ENCODE results near the gene CALCOCO1. TPM values are rescaled to one million over a fixed set of nuclear protein-coding genes. Genes with fewer than 3 reads are reported as not detected.

Gene CALCOCO1
- polyA plus RNA-seq, 1 donor from 2014 or later, result 169 TPM

GRCh38 chr12:53737093-53737808 lies 10.0 kb upstream of the CALCOCO1 start:
- Histone ChIP-seq H3K9ac (ENCODE audit: low read length) (peak overlapping the region; percentile 88), H3K36me3 (ENCODE audit: insufficient read depth, low read length) (no peaks in the 10 kb centered on the region), H3K27ac (ENCODE audit: low read length) (peak overlapping the region; percentile 99), H3K9me3 (ENCODE audit: low read length) (no peaks in the 10 kb centered on the region), H2AFZ (ENCODE audit: low read depth, low read length) (no peak overlapping the region), H3K4me3 (ENCODE audit: low read length) (peak overlapping the region; percentile 62), H3K9me2 (ENCODE audit: insufficient read depth, low read length) (no peaks in the 10 kb centered on the region), H3K79me2 (replicated peaks; ENCODE audit: insufficient read depth, low read length) (no peaks in the 10 kb centered on the region), H3F3A (ENCODE audit: insufficient read depth, low read length, poor library complexity, severe bottlenecking) (peaks cover 17% of the 10 kb centered on the region), H3K27me3 (ENCODE audit: insufficient read depth, low read depth, low read length) (no peaks in the 10 kb centered on the region), H4K20me1 (ENCODE audit: insufficient read depth) (no peaks in the 10 kb centered on the region), H3K4me2 (ENCODE audit: low read length) (peak overlapping the region; percentile 53)
- no peak for TF ChIP-seq EP300 (conservative IDR thresholded peaks at IDR 0.05; ENCODE audit: poor library complexity, severe bottlenecking)
- peak; percentile 38 for TF ChIP-seq POLR2AphosphoS5 (IDR thresholded peaks at IDR 0.05)
- TF ChIP-seq REST (IDR thresholded peaks at IDR 0.05; ENCODE audit: borderline replicate concordance), result peak; percentile 64
- TF ChIP-seq TAF1 (IDR thresholded peaks at IDR 0.05; ENCODE audit: low read depth), result peak; percentile 36
- no peak for TF ChIP-seq SMC3 (conservative IDR thresholded peaks at IDR 0.05; ENCODE audit: poor library complexity)

- Histone ChIP-seq H3K36me3 (ENCODE audit: insufficient read depth, low read length) (no peaks in the 10 kb centered on the region), H3K4me3 (ENCODE audit: low read length) (peak overlapping the region; percentile 62), H3K9me3 (ENCODE audit: low read length) (no peaks in the 10 kb centered on the region), H3K9ac (ENCODE audit: low read length) (peak overlapping the region; percentile 88), H4K20me1 (ENCODE audit: insufficient read depth) (no peaks in the 10 kb centered on the region), H3F3A (ENCODE audit: insufficient read depth, low read length, poor library complexity, severe bottlenecking) (peaks cover 17% of the 10 kb centered on the region), H3K4me2 (ENCODE audit: low read length) (no peak overlapping the region), H3K9me2 (ENCODE audit: insufficient read depth, low read length) (no peaks in the 10 kb centered on the region), H3K27me3 (ENCODE audit: insufficient read depth, low read depth, low read length) (no peaks in the 10 kb centered on the region), H2AFZ (ENCODE audit: low read depth, low read length) (no peak overlapping the region), H3K79me2 (replicated peaks; ENCODE audit: insufficient read depth, low read length) (no peaks in the 10 kb centered on the region), H3K27ac (ENCODE audit: low read length) (peak overlapping the region; percentile 99)
- no peak for TF ChIP-seq EP300 (conservative IDR thresholded peaks at IDR 0.05; ENCODE audit: poor library complexity, severe bottlenecking)
- TF ChIP-seq, protein P1, sequence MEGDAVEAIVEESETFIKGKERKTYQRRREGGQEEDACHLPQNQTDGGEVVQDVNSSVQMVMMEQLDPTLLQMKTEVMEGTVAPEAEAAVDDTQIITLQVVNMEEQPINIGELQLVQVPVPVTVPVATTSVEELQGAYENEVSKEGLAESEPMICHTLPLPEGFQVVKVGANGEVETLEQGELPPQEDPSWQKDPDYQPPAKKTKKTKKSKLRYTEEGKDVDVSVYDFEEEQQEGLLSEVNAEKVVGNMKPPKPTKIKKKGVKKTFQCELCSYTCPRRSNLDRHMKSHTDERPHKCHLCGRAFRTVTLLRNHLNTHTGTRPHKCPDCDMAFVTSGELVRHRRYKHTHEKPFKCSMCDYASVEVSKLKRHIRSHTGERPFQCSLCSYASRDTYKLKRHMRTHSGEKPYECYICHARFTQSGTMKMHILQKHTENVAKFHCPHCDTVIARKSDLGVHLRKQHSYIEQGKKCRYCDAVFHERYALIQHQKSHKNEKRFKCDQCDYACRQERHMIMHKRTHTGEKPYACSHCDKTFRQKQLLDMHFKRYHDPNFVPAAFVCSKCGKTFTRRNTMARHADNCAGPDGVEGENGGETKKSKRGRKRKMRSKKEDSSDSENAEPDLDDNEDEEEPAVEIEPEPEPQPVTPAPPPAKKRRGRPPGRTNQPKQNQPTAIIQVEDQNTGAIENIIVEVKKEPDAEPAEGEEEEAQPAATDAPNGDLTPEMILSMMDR (IDR thresholded peaks at IDR 0.05; ENCODE audit: poor library complexity, severe bottlenecking), result no peak
- no peak for TF ChIP-seq MXI1 (conservative IDR thresholded peaks at IDR 0.05; ENCODE audit: poor library complexity, severe bottlenecking)
- TF ChIP-seq RAD21 (conservative IDR thresholded peaks at IDR 0.05), result no peak
- no peak for TF ChIP-seq EZH2 (IDR thresholded peaks at IDR 0.05; ENCODE audit: borderline replicate concordance, insufficient read depth, low read length, poor library complexity, severe bottlenecking)
- TF ChIP-seq TAF1 (IDR thresholded peaks at IDR 0.05; ENCODE audit: low read depth), result no peak
- TF ChIP-seq POLR2AphosphoS5 (IDR thresholded peaks at IDR 0.05), result no peak
- TF ChIP-seq REST (IDR thresholded peaks at IDR 0.05; ENCODE audit: borderline replicate concordance), result no peak
- no peak for TF ChIP-seq SMC3 (conservative IDR thresholded peaks at IDR 0.05; ENCODE audit: poor library complexity)
Measured at GRCh38 chr12:53736592-53736991, 9.3 kb upstream of the CALCOCO1 start.

Data from neural cell (in vitro differentiated cells).